HEK293 (cell line): ENCODE data around the gene TMEM176B.
A peak's percentile ranks its signal among the peaks of the same experiment; 100 is the strongest.

ENCODE experiments used
- CTCF ChIA-PET: fragments of 350-600 bp; formaldehyde crosslinking; extraction: SDS; loops from one replicate; lab custom pipeline; 2021; ENCODE audit warnings: antibody characterized with exemption; lab: Yijun Ruan, JAX
- POLR2A ChIA-PET: fragments of 300-600 bp; formaldehyde crosslinking; extraction: SDS; loops from one replicate; lab custom pipeline; 2020; ENCODE audit warnings: antibody characterized with exemption, inconsistent platforms; lab: Yijun Ruan, JAX
- H3K27ac ChIP-seq: fragments of 200-500 bp; sonication (Bioruptor generic); 2 replicates; pipeline ENCODE4 v1.5.1; 2014; ENCODE audit warnings: low read depth, low read length, control low read depth, inconsistent platforms; ENCODE audit errors: extremely low read depth
- H3K36me3 ChIP-seq, 2 experiments: fragments of 200-500 bp in 1 of 2; sonication (Bioruptor generic) in 1 of 2; 1 replicate in 1 of 2; 2 replicates in 1 of 2; pipeline ENCODE4 v1.5.1; 2014 to 2017; ENCODE audit warnings: inconsistent platforms in 2 of 2, low read length in 2 of 2; ENCODE audit not compliant: control insufficient read depth in 2 of 2, insufficient read depth in 1 of 2
- H3K4me1 ChIP-seq: fragments of 200-500 bp; sonication (Bioruptor generic); 2 replicates; pipeline ENCODE4 v1.5.1; 2014; ENCODE audit warnings: mild to moderate bottlenecking, low read length, inconsistent platforms; ENCODE audit not compliant: control insufficient read depth, insufficient read depth
- H3K4me3 ChIP-seq: 2 replicates; pipeline ENCODE4 v1.5.1; 2011; ENCODE audit warnings: low read depth, mild to moderate bottlenecking, control low read depth, low read length, moderate library complexity
- H3K9me3 ChIP-seq: fragments of 200-500 bp; sonication (Bioruptor generic); 2 replicates; pipeline ENCODE4 v1.5.1; 2014; ENCODE audit warnings: low read depth, low read length, inconsistent platforms; ENCODE audit not compliant: control insufficient read depth, insufficient read depth
- GLI2 ChIP-seq: fragments of 450-650 bp; formaldehyde crosslinking; IDR thresholded peaks from 2 replicates; pipeline ENCODE4; 2017; ENCODE audit warnings: missing biosample characterization, missing genetic modification characterization, low read depth, borderline replicate concordance
- HOXC10 ChIP-seq: sonication (generic); formaldehyde crosslinking; IDR thresholded peaks from 2 replicates; pipeline ENCODE4 v1.8.1; 2023; ENCODE audit warnings: mild to moderate bottlenecking, missing genetic modification reagents
- IKZF3 ChIP-seq: fragments of 450-650 bp; IDR thresholded peaks from 2 replicates; pipeline ENCODE4 v1.5.0; 2018; ENCODE audit warnings: missing biosample characterization, mild to moderate bottlenecking, missing genetic modification characterization, moderate library complexity
- INSM2 ChIP-seq: fragments of 450-650 bp; formaldehyde crosslinking; IDR thresholded peaks from 2 replicates; pipeline ENCODE4 v1.5.1; 2016; ENCODE audit warnings: missing biosample characterization, missing genetic modification characterization
- KLF1 ChIP-seq: fragments of 450-650 bp; formaldehyde crosslinking; IDR thresholded peaks from 2 replicates; pipeline ENCODE4 v1.5.1; 2016; ENCODE audit warnings: missing biosample characterization, missing genetic modification characterization
- KLF17 ChIP-seq: fragments of 450-650 bp; formaldehyde crosslinking; IDR thresholded peaks from 2 replicates; pipeline ENCODE4 v1.5.1; 2016; ENCODE audit warnings: missing biosample characterization, missing genetic modification characterization
- KLF8 ChIP-seq: fragments of 450-650 bp; formaldehyde crosslinking; IDR thresholded peaks from 2 replicates; pipeline ENCODE4 v1.5.1; 2016; ENCODE audit warnings: missing biosample characterization, missing genetic modification characterization
- OVOL3 ChIP-seq: fragments of 450-650 bp; formaldehyde crosslinking; IDR thresholded peaks from 2 replicates; pipeline ENCODE4 v1.5.1; 2016; ENCODE audit warnings: missing biosample characterization, missing genetic modification characterization
- REPIN1 ChIP-seq: fragments of 450-650 bp; formaldehyde crosslinking; IDR thresholded peaks from 2 replicates; pipeline ENCODE4 v1.5.1; 2017; ENCODE audit warnings: missing biosample characterization, missing genetic modification characterization, low read depth
- TRIM28 ChIP-seq: IDR thresholded peaks from 2 replicates; pipeline ENCODE4 v1.6.1; 2011; ENCODE audit warnings: low read length, control low read depth, borderline replicate concordance
- ZBTB11 ChIP-seq: fragments of 450-650 bp; formaldehyde crosslinking; conservative IDR thresholded peaks from 2 replicates; pipeline ENCODE4 v1.5.1; 2016; ENCODE audit warnings: low read depth, missing biosample characterization, missing genetic modification characterization
- ZNF354C ChIP-seq: fragments of 450-650 bp; formaldehyde crosslinking; IDR thresholded peaks from 2 replicates; pipeline ENCODE4 v1.5.1; 2016; ENCODE audit warnings: missing biosample characterization, missing genetic modification characterization, low read depth, borderline replicate concordance
- ZNF366 ChIP-seq: fragments of 450-650 bp; formaldehyde crosslinking; conservative IDR thresholded peaks from 2 replicates; pipeline ENCODE4 v1.5.1; 2016; ENCODE audit warnings: missing biosample characterization, missing genetic modification characterization
- ZNF416 ChIP-seq: fragments of 450-650 bp; formaldehyde crosslinking; IDR thresholded peaks from 2 replicates; pipeline ENCODE4 v1.5.1; 2016; ENCODE audit warnings: missing biosample characterization, missing genetic modification characterization
- ZNF449 ChIP-seq: fragments of 450-650 bp; formaldehyde crosslinking; IDR thresholded peaks from 2 replicates; pipeline ENCODE4 v1.5.1; 2017; ENCODE audit warnings: missing biosample characterization, mild to moderate bottlenecking, missing genetic modification characterization, moderate library complexity
- ZNF513 ChIP-seq: fragments of 450-650 bp; IDR thresholded peaks from 2 replicates; pipeline ENCODE4 v1.5.1; 2018; ENCODE audit warnings: missing biosample characterization, missing genetic modification characterization
- ZNF514 ChIP-seq: fragments of 450-650 bp; formaldehyde crosslinking; IDR thresholded peaks from 2 replicates; pipeline ENCODE4 v1.5.1; 2016; ENCODE audit warnings: missing biosample characterization, missing genetic modification characterization
- ZNF530 ChIP-seq: fragments of 450-650 bp; formaldehyde crosslinking; IDR thresholded peaks from 2 replicates; pipeline ENCODE4 v1.5.1; 2016; ENCODE audit warnings: low read depth, missing biosample characterization, missing genetic modification characterization
- ZNF621 ChIP-seq: fragments of 450-650 bp; formaldehyde crosslinking; IDR thresholded peaks from 2 replicates; pipeline ENCODE4 v1.5.1; 2017; ENCODE audit warnings: missing biosample characterization, missing genetic modification characterization

Gene TMEM176B

GRCh38 chr7:150831851-150832250 is 31.7 kb upstream of the TMEM176B start (continued):
- TF ChIP-seq IKZF3 (tag by site-specific recombination) (no peak), ZNF416 (tag by site-specific recombination) (no peak), HOXC10 (CRISPR knock-in tag) (no peak), ZNF354C (tag by site-specific recombination) (no peak)
- TF ChIP-seq, all 188 proteins: peak for 0

GRCh38 chr7:150830937-150831336 is 30.8 kb upstream of the TMEM176B start:
- TF ChIP-seq ZBTB11 (tag by site-specific recombination) (no peak), KLF8 (tag by site-specific recombination) (no peak), GLI2 (no peak), ZNF449 (peak; percentile 71; the same call in 1 of the 2 replicates), TRIM28 (no peak), ZNF366 (no peak), INSM2 (no peak), ZNF621 (tag by site-specific recombination) (no peak), ZNF513 (tag by site-specific recombination) (no peak), KLF1 (tag by site-specific recombination) (peak; percentile 76), ZNF514 (tag by site-specific recombination) (no peak), REPIN1 (no peak), OVOL3 (tag by site-specific recombination) (no peak), KLF17 (tag by site-specific recombination) (no peak), ZNF530 (tag by site-specific recombination) (no peak)
- Histone ChIP-seq H3K27ac (no peak overlapping the region), H3K4me1 (no peaks in the 10 kb centered on the region), H3K9me3 (no peaks in the 10 kb centered on the region), H3K4me3 (no peak overlapping the region), H3K36me3 (no peaks in the 10 kb centered on the region)
- CTCF ChIA-PET = no interaction called here
- POLR2A ChIA-PET = no interaction called here
